HFFc6 (cell line): ENCODE results near the gene PCCA. TPM values are rescaled to one million over a fixed set of nuclear protein-coding genes. Genes with fewer than 3 reads are reported as not detected.

Experiments
- DNase-seq: peaks from one replicate; pipeline ENCODE4 v3.0.0-alpha.2; 2018
- H3K27ac Mint-ChIP-seq: 2 replicates; pipeline ENCODE4 v1.8.0; 2020; ENCODE audit warnings: mild to moderate bottlenecking, mixed read lengths
- H3K27me3 Mint-ChIP-seq: 2 replicates; pipeline ENCODE4 v1.8.0; 2021; ENCODE audit warnings: mild to moderate bottlenecking, moderate library complexity, mixed read lengths; ENCODE audit not compliant: insufficient read depth
- H3K36me3 Mint-ChIP-seq: 2 replicates; pipeline ENCODE4 v1.8.0; 2021; ENCODE audit warnings: low read depth, mixed read lengths
- H3K4me1 Mint-ChIP-seq: 2 replicates; pipeline ENCODE4 v1.8.0; 2020; ENCODE audit warnings: low read depth, mixed read lengths
- H3K4me3 Mint-ChIP-seq: 2 replicates; pipeline ENCODE4 v1.8.0; 2020; ENCODE audit warnings: mild to moderate bottlenecking, moderate library complexity, mixed read lengths
- H3K9me3 Mint-ChIP-seq: 2 replicates; pipeline ENCODE4 v1.8.0; 2020; ENCODE audit warnings: mild to moderate bottlenecking, mixed read lengths
- CTCF ChIP-seq: fragments of 200-600 bp; sonication (generic); IDR thresholded peaks from 2 replicates; pipeline ENCODE4 v1.5.0; 2021; ENCODE audit warnings: antibody characterized with exemption, mild to moderate bottlenecking
- total RNA-seq, 6 experiments: library from RNA; stranded (reverse); fragmentation: NEBNext Ultra II Directional; extraction: Animal tissue kit (Norgen Biotek cat#: 25700); gene quantifications; 2 replicates in 1 of 6; 3 replicates in 5 of 6; pipeline ENCODE4 v1.2.3, GENCODE V29; 2021

PCCA gene
- total RNA-seq, 6 experiments from 2014 or later: 12.9 to 16.9 (median 14.7) TPM

DNA sequence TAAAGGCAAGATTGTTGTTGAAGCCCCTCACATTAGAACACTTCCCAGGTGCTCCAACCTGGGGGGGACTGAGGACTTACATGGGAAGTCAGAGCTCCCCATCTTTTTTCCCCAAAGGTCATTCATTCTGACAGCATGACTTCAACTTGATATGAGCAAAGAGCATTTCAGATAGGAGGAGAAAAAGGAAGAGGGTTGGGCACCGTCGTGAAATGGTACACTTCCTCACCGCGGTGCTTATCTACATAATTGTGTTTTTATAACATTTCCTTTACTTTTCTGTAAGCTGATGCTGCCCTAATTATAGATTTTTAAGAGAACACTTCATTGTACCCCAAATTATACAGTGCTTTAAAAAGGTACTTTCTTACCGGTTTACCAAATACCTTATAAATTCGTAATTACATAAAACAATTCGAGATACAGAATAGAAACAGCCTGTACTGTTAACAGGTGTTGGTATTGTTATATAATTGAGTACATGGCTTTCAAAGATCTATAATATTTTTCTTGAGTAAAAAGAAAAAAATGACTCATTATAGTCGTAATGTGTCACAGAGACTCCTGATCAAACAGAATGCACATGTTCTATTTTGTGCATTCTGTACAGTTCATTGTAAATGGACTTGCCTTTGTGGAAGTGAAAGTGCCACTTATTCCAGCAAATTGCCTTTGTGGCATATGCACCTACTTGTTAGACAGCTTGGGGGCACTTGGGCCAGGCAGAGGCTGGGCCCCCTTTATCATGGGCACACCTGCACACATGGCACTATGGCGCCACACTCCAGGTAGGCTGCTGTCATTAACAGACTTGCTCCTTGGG, 417.9 kb downstream of the PCCA start:
- Mint-ChIP-seq H3K4me3 (no peak overlapping the region), H3K9me3 (no peaks in the 10 kb centered on the region), H3K27ac (no peak overlapping the region), H3K36me3 (peaks cover 6% of the 10 kb centered on the region), H3K27me3 (no peaks in the 10 kb centered on the region; the same call in 1 of the 2 replicates), H3K4me1 (peaks cover 17% of the 10 kb centered on the region)
- TF ChIP-seq CTCF: no peak
- no peak for DNase-seq

- Mint-ChIP-seq H3K9me3 (no peaks in the 10 kb centered on the region), H3K36me3 (peaks cover 16% of the 10 kb centered on the region), H3K27ac (no peak overlapping the region), H3K4me3 (no peak overlapping the region), H3K4me1 (peaks cover 22% of the 10 kb centered on the region), H3K27me3 (no peaks in the 10 kb centered on the region)
- DNase-seq: no peak
- TF ChIP-seq CTCF: no peak
These were observed 419.6 kb downstream of the PCCA start for GRCh38 chr13:100508455-100508854.

DNA sequence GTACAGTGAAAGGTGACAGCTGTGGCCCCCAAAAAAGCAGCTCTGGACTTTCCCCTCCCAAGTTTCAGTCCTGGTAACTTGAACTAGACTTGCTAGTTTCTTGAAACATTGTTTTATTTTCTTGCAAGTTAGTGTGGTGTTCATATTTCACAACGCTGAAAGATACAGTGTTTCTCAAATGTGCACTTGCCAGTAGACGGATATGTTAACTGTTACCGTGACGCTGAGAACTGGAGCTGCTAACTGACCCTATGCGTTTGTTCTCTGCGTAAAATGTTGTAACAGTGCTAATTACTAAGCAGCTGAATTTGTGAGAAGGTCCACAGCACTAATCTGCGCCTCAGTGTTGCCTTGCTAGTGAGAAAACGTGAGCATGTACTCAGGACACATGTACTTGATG, 420.1 kb downstream of the PCCA start:
- Mint-ChIP-seq H3K4me3 (no peak overlapping the region), H3K27me3 (no peaks in the 10 kb centered on the region), H3K27ac (no peak overlapping the region), H3K36me3 (peaks cover 16% of the 10 kb centered on the region), H3K4me1 (peaks cover 27% of the 10 kb centered on the region), H3K9me3 (no peaks in the 10 kb centered on the region)
- DNase-seq: no peak
- TF ChIP-seq CTCF: no peak

DNA sequence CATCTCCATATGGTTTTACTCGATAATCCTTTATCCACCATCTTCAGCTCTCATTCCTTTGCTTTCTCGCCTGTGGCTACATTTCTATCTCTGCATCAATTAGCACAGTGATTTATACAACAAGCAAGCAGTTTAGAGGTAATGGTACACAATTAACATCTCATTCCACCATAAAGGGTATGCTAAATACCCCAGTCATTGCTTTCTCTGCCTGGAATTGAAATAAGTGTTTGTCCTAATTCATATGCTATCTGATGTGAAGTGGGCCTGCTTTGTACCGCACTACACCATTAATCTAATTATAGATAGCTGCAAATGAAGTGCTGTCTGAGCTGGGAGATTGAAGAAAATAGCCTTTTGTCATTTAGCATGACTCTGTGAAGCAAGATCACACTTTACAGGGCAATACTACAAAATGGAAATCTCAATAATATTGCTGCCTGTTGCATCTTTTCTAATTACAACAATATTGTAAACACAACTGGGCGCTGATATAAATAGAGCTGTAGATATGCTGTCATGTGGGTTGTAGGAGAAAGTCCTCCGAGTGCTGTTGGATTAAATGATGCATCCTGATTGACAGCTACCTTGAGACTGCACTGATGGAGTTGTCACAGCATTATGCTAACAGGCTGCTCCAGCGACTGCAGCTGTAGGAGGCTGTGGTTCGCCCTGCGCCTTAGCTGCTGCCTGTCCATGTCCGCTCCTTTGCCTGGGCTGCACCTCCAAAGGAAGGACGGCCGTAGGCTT, 421.5 kb downstream of the PCCA start:
- Mint-ChIP-seq H3K27me3 (no peaks in the 10 kb centered on the region), H3K27ac (no peak overlapping the region), H3K9me3 (no peaks in the 10 kb centered on the region), H3K4me1 (peaks cover 36% of the 10 kb centered on the region), H3K36me3 (peaks cover 16% of the 10 kb centered on the region), H3K4me3 (no peak overlapping the region)
- TF ChIP-seq CTCF: no peak
- no peak for DNase-seq

GRCh38 chr13:100511466-100511865, 422.6 kb downstream of the PCCA start:
- Mint-ChIP-seq H3K9me3 (no peaks in the 10 kb centered on the region), H3K4me1 (peaks cover 34% of the 10 kb centered on the region), H3K27ac (no peak overlapping the region), H3K27me3 (no peaks in the 10 kb centered on the region), H3K4me3 (no peak overlapping the region), H3K36me3 (peaks cover 11% of the 10 kb centered on the region)
- no peak for TF ChIP-seq CTCF
- DNase-seq: no peak
